Smooth muscle cell (in vitro differentiated cells): Measurements from ENCODE around the gene TUB. TPM values are rescaled to one million over a fixed set of nuclear protein-coding genes. Genes with fewer than 3 reads are reported as not detected.

Experiments
- DNase-seq: peaks from one replicate; lab custom pipeline; 2025; ENCODE audit not compliant: unreplicated experiment; lab: John Stamatoyannopoulos, UW
- H2AFZ ChIP-seq: fragments of 200-600 bp; sonication (generic); 2 replicates; pipeline ENCODE4 v1.6.0; 2016; ENCODE audit warnings: antibody characterized with exemption, low read depth, mild to moderate bottlenecking
- H3F3A ChIP-seq: fragments of 200-600 bp; sonication (generic); 2 replicates; pipeline ENCODE4 v1.6.0; 2017; ENCODE audit warnings: antibody characterized with exemption, low read depth
- H3K27ac ChIP-seq: fragments of 200-600 bp; sonication (generic); 2 replicates; pipeline ENCODE4 v1.5.1; 2016; ENCODE audit warnings: low read depth, mild to moderate bottlenecking
- H3K27me3 ChIP-seq: fragments of 200-600 bp; sonication (generic); 2 replicates; pipeline ENCODE4 v1.6.1; 2016; ENCODE audit warnings: low read depth, mild to moderate bottlenecking
- H3K36me3 ChIP-seq: fragments of 200-600 bp; sonication (generic); 2 replicates; pipeline ENCODE4 v1.5.1; 2016; ENCODE audit warnings: low read depth
- H3K4me1 ChIP-seq: fragments of 200-600 bp; sonication (generic); 2 replicates; pipeline ENCODE4 v1.5.1; 2016; ENCODE audit warnings: low read depth
- H3K4me2 ChIP-seq: fragments of 200-600 bp; sonication (generic); 2 replicates; pipeline ENCODE4 v1.6.0; 2016; ENCODE audit warnings: mild to moderate bottlenecking
- H3K4me3 ChIP-seq: fragments of 200-600 bp; sonication (generic); 2 replicates; pipeline ENCODE4 v1.5.1; 2016; ENCODE audit warnings: mild to moderate bottlenecking
- H3K79me2 ChIP-seq: fragments of 200-600 bp; sonication (generic); 2 replicates; pipeline ENCODE4 v1.6.0; 2016; ENCODE audit warnings: low read depth, mild to moderate bottlenecking
- H3K9ac ChIP-seq: fragments of 200-600 bp; sonication (generic); 2 replicates; pipeline ENCODE4 v1.6.0; 2016; ENCODE audit warnings: low read depth
- H3K9me3 ChIP-seq: fragments of 200-600 bp; sonication (generic); replicated peaks from 2 replicates; pipeline ENCODE4 v1.5.1; 2016; ENCODE audit warnings: low read depth
- H4K20me1 ChIP-seq: fragments of 200-600 bp; sonication (generic); 2 replicates; pipeline ENCODE4 v1.6.0; 2016; ENCODE audit warnings: low read depth
- WGBS: methylation state at CpG from one replicate; pipeline ENCODE4 v1.1.7; 2016; ENCODE audit warnings: low lambda C conversion rate; 5-methylcytosine and 5-hydroxymethylcytosine counted together
- polyA plus RNA-seq: library from polyadenylated mRNA; unstranded; fragments of >200 nt; fragmentation: Nextera tagmentation; extraction: Ambion mirVana; gene quantifications from 2 replicates; pipeline ENCODE4 v1.2.1, GENCODE V29; 2016
- total RNA-seq: library from RNA; depleted of rRNA; stranded (reverse); fragments of >200 nt; gene quantifications from 2 replicates; pipeline ENCODE4 v1.2.3, GENCODE V29; 2014
- TF ChIP-seq, protein P1 (sequence below): fragments of 200-600 bp; sonication (generic); IDR thresholded peaks from 2 replicates; pipeline ENCODE4 v1.5.1; 2017; ENCODE audit warnings: borderline replicate concordance, mild to moderate bottlenecking, antibody characterized with exemption; ENCODE audit not compliant: insufficient read depth, poor library complexity, severe bottlenecking

The TUB gene
- total and polyA plus RNA-seq, 2 experiments from 2014 or later, result 6.0 to 9.5 TPM

- no peaks in the 10 kb centered on the region for H3K36me3 ChIP-seq
- H3K9ac ChIP-seq, result no peak overlapping the region
- H3K79me2 ChIP-seq, result no peaks in the 10 kb centered on the region
- DNase-seq, result no peak
- no peaks in the 10 kb centered on the region for H3K9me3 ChIP-seq
- no peaks in the 10 kb centered on the region for H3F3A ChIP-seq
- 74% methylated on average over 10 of the region's 10 CpGs for WGBS
- no peak overlapping the region for H2AFZ ChIP-seq
- TF ChIP-seq, protein P1, sequence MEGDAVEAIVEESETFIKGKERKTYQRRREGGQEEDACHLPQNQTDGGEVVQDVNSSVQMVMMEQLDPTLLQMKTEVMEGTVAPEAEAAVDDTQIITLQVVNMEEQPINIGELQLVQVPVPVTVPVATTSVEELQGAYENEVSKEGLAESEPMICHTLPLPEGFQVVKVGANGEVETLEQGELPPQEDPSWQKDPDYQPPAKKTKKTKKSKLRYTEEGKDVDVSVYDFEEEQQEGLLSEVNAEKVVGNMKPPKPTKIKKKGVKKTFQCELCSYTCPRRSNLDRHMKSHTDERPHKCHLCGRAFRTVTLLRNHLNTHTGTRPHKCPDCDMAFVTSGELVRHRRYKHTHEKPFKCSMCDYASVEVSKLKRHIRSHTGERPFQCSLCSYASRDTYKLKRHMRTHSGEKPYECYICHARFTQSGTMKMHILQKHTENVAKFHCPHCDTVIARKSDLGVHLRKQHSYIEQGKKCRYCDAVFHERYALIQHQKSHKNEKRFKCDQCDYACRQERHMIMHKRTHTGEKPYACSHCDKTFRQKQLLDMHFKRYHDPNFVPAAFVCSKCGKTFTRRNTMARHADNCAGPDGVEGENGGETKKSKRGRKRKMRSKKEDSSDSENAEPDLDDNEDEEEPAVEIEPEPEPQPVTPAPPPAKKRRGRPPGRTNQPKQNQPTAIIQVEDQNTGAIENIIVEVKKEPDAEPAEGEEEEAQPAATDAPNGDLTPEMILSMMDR, result no peak
- H4K20me1 ChIP-seq, result no peaks in the 10 kb centered on the region
- H3K4me1 ChIP-seq, result peaks cover 13% of the 10 kb centered on the region
- peaks cover 3% of the 10 kb centered on the region for H3K27me3 ChIP-seq
- no peak overlapping the region for H3K27ac ChIP-seq
- H3K4me2 ChIP-seq, result no peak overlapping the region
- no peak overlapping the region for H3K4me3 ChIP-seq
Measured at GRCh38 chr11:8066911-8067455, 14.0 kb upstream of the TUB start.

GRCh38 chr11:8067567-8067928 is 13.5 kb upstream of the TUB start:
- no peaks in the 10 kb centered on the region for H3F3A ChIP-seq
- H4K20me1 ChIP-seq, result no peaks in the 10 kb centered on the region
- no peak overlapping the region for H3K4me3 ChIP-seq
- no peaks in the 10 kb centered on the region for H3K9me3 ChIP-seq
- H3K27me3 ChIP-seq, result peaks cover 9% of the 10 kb centered on the region
- H3K4me2 ChIP-seq, result no peak overlapping the region
- no peak for DNase-seq
- no peak overlapping the region for H3K9ac ChIP-seq
- TF ChIP-seq, protein P1, result no peak
- peaks cover 18% of the 10 kb centered on the region for H3K4me1 ChIP-seq
- H3K27ac ChIP-seq, result no peak overlapping the region
- no peaks in the 10 kb centered on the region for H3K36me3 ChIP-seq
- no peak overlapping the region for H2AFZ ChIP-seq
- WGBS, result 88% methylated on average over 4 of the region's 4 CpGs
- H3K79me2 ChIP-seq, result no peaks in the 10 kb centered on the region

DNA sequence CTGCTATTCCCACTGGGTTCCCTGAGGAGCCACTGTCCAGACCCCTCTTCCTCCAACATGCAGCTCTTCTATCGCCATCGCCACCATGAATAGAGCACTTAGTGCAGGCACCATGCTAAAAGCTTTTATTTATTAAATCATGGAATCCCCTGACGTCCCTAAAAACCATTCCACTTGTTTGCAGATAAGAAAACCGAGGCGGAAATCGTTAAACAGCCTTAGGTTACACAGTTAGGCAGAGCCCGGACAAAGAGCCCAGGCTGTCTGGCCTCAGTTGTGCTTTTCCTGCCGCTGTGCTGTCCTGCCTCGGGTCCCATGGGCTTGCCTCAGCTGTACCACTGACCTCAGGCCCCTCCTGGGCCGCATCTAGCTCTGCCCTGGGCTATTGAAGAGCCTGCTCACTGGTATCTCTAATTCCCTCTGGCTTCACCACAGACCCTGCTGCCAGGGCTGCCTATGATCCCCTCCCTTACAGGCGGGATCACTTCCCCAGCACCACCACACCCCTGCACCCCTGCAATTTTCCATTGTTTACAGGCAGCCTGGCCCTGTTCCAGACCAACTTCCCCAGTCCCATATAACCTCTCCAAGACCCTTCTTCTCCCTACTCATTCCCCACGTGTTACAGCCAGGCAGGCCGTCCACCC is 13.0 kb upstream of the TUB start:
- Histone ChIP-seq H3F3A (no peaks in the 10 kb centered on the region), H3K9me3 (no peaks in the 10 kb centered on the region), H3K9ac (no peak overlapping the region), H3K27me3 (peaks cover 14% of the 10 kb centered on the region), H3K27ac (no peak overlapping the region), H4K20me1 (no peaks in the 10 kb centered on the region), H3K4me1 (peaks cover 21% of the 10 kb centered on the region), H3K36me3 (no peaks in the 10 kb centered on the region), H3K4me2 (peak overlapping the region; percentile 52), H3K4me3 (no peak overlapping the region), H2AFZ (no peak overlapping the region), H3K79me2 (no peaks in the 10 kb centered on the region)
- DNase-seq, result no peak
- TF ChIP-seq, protein P1, result no peak
- WGBS, result 79% methylated on average over 13 of the region's 13 CpGs
